DMS153 treated with DMSO at 0.1 percent for 48 hours (cell line): ENCODE results near the gene TM7SF2.
"Not testable (repeated sequence)": the region's sequence is repeated elsewhere in the genome, so short reads cannot be mapped to it uniquely, and the experiment has no call there.

Source experiments
- DNase-seq: peaks from one replicate; lab custom pipeline; 2025; ENCODE audit not compliant: unreplicated experiment; lab: John Stamatoyannopoulos, UW

TM7SF2 gene

DNA sequence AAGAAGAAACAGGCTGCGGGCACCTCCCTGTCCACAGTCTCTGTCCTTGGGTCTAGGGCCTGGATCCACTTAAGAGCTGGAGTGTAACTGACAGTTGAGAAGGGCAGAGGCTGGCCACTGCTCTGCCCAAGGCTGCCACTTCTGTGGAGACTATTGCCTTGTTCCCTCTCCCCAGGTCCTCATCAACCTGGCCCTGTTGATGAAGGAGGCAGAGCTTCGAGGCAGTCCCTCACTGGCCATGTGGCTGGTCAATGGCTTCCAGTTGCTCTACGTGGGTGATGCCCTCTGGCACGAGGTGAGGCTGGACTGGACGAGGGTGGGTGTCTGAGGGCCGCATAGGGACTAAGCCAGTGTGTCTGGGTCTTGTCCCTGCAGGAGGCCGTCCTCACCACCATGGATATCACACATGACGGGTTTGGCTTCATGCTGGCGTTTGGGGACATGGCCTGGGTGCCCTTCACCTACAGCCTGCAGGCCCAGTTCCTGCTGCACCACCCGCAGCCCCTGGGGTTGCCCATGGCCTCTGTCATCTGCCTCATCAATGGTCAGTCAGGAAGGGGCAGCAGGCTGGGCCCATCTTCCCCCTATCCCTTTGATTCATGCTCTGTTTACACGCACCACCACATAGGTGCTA, 3.0 kb downstream of the TM7SF2 start:
- DNase-seq, result no peak

DNA sequence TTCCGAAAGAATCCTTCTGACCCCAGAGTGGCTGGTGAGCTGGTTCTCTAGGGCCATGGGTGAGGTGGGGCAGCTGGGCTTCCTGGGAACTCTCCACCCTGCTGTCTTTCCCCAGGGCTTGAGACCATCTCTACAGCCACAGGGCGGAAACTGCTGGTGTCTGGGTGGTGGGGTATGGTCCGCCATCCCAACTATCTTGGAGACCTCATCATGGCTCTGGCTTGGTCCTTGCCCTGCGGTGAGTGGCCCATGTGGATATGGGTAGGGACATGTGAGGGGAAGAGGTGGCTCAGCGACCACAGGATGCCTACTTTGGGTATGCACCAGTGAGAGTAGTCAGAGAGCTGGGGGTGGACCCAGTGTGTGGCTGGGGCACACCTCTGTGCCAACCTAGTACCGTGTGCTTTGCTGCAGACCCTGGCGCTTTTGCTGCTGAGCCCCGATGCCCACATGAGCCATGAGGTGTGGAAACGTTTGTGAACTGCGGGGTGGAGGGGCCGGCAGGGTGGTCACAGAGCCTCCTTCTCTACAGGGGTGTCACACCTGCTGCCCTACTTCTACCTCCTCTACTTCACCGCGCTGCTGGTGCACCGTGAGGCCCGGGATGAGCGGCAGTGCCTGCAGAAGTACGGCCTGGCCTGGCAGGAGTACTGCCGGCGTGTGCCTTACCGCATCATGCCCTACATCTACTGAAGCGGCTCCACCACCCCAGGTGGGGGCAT, 3.9 kb downstream of the TM7SF2 start:
- no peak for DNase-seq

DNA sequence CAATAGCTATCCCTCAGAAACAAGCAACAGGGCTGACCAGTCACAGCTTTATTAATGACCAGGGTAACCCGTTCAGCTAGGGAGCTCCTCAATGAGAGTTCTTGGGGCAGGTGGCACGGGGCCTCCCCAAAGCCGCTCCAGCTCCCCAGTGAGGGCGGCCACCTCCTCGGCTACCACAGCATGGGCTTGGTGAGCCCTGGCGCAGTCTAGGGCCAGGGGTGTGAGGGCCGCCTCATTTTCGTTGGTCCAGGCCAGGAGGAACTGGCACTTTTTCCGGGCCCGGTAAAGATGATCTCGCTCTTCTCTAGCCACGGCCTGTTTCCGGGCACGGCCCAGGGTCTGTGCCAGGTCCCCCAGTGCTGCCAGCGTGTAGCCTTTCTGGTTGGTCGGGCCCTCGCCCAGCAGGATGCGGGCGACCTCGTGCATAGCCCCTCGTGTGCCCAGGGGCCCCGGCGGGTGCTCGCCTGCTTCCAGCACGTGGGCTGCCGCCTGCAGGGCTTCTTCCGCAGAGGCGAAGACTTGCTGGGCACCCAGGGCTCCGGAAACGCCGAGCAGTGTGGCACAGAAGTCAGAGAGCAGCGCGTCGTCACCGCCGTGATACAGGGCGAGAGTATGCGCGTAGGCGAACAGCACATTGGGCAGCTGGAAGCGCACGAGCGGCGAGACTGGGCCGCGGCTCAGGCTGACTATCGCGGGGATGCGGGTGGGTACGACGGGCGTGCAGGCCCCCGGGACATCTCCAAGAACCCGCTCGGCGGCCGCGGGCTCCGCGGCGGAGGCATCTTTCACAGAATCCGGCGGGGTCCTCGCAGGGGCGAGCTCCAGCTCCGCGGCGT, 4.9 kb downstream of the TM7SF2 start:
- DNase-seq, result no peak

DNA sequence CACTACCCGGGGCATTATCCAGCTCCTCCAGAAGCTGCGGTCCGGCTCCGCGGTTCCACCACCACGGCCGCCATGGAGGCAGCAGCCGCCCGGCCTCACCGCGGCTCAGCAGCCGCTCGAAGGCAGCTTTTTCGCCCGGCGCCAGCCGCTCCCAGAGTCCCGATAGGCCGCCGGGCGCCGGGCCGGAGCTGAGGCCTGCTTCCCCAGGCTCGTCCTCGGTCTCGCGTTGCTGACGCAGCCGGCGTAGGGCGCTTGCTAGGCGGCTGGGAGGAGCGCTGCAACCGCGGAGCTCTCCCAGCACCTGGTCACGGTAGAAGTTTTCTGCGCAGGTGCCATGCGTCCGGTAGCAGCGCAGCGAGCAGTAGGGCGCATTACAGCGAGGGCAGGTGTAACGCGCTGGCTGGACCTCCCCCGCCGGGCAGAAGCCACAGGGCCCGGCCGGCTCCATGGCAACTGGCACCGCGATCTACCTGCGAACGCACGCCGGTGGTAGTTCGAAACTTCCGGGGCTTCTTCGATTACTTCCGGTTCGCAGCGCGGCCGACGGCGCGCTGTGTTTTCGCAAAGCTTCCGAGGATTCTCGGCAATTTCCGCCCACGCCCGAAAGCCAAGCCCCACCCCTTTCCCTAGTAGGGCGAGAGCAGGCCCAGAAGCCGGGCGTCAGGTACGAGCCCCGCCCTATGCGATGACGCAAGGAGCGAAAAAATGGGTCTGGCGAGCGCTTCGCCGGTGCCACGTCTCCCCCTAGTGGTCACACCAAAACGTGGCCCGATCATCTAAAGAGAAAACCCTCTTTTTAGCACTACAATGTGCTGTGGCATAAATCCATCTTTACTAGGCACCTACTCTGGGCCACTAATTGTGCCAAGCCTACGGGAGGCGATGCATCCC, 5.8 kb downstream of the TM7SF2 start, which contains the start of gene ZNHIT2:
Gene ZNHIT2 (minus strand): TSS at position 496 of the 891 bp plus-strand sequence. CDS start 48 bp downstream, at position 448.
- peak; percentile 99 for DNase-seq

DNA sequence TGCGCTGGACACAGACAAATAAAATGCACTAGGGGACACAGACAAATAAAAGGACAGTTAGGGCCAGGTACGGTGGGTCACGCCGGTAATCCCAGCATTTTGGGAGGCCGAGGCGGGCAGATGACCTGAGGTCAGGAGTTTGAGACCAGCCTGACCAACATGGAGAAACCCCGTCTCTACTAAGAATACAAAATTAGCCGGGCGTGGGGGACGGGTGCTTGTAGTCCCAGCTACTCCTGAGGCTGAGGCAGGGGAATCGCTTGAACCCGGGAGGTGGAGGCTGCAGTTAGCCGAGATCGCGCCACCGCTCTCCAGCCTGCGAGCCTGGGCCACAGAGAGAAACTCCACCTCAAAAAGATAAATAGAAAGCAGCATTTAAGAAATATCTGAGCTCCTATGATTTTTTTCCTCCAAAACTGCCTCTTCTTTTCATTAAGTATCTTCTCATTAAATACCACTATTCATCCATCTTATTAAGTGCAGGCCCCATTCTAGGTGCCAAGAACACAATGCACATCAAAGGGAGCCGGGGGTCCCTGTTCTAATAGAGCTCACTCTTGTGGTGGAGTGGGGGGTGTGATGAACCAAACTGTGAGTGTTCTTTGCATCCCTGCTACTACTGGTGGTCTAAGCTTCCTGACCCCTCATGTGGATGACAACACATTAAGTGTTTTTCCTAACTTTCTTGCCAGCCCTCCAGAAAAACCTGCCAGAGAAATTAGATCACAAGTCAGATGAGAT, 6.6 kb downstream of the TM7SF2 start:
- DNase-seq, result no peak

DNA sequence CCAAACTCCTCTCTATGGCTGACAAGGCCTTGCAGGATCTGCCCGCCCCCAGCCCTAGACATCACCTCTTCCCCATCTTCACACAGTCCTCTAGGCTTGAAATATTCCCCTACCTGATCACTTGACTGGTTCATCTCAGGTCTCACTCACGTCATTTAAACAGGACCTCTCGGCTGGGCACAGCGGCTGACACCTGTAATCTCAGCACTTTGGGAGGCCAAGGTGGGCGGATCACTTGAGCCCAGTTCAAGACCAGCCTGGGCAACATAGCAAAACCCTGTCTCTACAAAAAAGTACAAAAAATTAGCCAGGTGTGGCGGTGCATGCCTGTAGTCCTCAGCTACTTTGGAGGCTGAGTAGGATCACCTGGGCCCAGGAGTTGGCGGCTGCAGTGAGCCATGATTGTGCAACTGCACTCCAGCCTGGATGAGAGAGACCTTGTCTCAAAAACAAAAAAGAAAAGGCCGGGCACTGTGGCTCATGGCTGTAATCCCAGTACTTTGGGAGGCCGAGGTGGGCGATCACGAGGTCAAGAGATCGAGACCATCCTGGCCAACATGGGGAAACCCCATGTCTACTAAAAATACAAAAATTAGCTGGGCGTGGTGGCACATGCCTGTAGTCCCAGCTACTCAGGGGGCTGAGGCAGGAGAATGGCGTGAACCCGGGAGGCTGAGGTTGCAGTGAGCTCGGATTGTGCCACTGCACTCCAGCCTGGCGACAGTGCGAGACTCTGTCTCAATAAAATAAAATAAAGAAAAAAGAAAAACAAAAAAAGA, 7.4 kb downstream of the TM7SF2 start:
- DNase-seq, result not testable (repeated sequence)

DNA sequence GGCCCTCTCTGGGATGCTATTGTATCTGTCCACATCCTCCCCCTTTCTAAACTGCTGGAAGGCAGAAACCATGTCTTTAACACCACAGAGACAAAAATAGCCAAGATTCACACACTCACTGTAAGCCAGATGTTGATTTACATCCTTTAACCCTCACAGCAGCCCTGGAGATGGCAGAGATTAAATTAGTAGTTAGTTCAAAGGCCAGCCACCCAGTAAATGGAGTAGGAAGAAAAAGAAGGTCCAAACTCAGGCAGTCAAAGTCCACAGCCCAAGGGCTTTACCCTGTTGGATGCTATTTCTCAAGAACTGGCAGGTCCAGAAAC, 8.0 kb downstream of the TM7SF2 start:
- no peak for DNase-seq

DNA sequence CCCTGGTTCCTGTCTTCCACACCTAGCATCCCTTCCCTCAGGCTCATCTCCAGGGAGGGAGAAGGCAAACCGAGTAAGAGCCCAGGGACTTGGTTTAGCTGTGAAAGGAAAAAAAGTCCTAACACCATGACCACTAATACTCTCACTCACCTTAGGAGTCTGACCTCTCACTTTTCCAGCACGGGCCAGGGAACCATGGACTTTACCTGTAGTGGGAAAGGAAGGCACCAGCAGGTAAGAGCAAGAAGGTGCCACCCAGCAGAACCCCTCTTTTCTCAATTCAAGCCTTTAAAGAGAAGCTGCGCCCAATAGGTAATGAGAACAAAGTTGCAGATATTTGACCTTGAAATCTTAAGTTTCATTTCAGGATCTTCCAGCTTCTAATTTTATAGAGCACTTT, 9.2 kb downstream of the TM7SF2 start:
- no peak for DNase-seq

DNA sequence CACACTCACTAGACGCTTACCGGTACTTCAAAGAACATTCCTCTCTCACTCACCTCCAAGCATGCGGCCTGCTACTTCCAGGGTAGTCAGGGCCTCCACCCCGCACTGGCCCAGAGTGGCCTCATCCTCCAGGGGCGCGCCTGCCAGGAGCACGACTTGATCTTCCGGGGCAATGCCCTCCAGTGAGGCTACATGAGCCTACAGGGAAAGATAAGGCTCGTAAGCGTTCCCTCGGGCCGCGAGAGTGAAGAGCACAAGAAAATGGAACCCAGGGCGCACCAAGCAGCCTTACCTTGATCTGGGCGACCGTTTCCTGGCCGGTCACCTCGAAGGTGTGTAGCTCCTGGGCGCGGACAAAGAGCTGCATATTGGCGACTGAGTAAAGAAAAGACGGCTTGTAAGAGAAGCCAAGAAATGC, 9.8 kb downstream of the TM7SF2 start:
- DNase-seq, result no peak

DNA sequence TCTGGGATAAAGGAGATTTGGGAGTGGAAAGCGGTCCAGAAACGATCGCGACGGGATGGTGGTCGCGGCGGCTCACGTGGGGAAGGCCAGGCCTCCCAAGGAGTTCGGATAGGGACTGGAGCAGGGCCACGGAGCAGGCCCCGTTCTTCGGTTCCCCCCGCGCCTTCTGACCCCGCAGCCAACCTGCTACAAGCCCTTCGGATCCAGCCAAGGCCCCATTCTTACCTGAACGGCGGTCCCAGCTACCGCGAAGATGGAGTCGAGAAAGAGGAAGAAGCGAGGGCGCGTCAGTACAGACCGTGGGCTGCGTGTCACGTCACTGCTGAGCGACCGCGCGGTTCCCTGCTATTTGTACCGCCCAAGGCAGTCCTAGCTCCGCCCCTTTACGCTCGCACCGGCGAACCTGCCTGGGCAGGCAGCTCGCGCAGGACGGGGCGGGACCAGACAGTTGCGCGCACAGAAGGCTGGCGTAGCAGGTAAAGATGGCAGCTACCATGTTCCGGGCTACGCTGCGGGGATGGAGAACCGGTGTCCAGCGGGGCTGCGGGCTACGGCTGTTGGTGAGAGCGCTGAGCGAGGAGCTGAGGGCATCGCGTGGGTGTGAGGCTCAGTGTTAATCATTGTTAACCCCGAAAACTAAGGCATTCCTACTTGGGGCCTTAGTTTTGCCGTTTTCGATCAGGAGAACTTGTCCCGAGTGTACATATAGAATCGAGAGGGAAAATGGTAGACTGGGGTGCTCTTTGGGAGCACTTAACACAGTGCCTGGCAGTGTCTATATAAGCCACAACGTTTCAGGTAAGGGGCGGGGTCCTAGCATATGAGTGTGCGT, 10.4 kb downstream of the TM7SF2 start, which contains the start of the genes FAU and MRPL49:
Gene FAU (minus strand): TSS at position 270 of the 832 bp plus-strand sequence. CDS start 321 bp downstream, outside the sequence.
Gene MRPL49 (plus strand): TSS at position 457 of the 832 bp plus-strand sequence. CDS start 26 bp downstream, at position 483.
- DNase-seq, result peak; percentile 98

DNA sequence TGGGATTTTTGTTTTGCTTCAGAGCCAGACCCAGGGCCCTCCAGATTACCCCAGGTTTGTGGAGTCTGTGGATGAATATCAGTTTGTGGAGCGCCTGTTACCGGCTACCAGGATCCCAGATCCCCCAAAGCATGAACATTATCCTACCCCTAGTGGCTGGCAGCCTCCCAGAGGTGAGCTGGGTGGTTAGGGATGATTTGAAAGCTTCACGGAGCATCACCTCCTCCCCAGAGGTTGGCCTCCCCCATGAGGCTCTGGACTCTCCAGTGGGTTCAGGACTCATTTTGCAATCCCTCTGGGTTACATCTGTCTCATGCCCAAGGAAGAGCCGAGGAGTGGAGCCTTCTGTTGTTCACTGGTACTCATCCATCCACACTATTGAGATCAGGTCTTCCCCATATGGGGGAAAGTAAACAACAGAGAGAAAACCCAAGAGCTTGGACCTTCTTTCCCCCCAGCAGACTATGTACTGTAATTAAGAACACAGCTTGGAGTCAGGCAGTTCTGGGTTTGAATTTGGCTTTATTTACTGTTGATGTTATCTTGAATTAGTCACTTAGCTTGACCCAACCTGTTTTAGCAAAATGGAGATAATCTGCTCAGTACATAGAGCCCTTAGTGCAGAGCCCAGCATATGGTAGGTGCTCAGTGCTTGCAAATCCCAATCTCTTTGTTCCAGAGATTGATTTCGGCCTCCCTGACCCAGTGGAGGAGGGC, 13.0 kb downstream of the TM7SF2 start:
- DNase-seq, result no peak

DNA sequence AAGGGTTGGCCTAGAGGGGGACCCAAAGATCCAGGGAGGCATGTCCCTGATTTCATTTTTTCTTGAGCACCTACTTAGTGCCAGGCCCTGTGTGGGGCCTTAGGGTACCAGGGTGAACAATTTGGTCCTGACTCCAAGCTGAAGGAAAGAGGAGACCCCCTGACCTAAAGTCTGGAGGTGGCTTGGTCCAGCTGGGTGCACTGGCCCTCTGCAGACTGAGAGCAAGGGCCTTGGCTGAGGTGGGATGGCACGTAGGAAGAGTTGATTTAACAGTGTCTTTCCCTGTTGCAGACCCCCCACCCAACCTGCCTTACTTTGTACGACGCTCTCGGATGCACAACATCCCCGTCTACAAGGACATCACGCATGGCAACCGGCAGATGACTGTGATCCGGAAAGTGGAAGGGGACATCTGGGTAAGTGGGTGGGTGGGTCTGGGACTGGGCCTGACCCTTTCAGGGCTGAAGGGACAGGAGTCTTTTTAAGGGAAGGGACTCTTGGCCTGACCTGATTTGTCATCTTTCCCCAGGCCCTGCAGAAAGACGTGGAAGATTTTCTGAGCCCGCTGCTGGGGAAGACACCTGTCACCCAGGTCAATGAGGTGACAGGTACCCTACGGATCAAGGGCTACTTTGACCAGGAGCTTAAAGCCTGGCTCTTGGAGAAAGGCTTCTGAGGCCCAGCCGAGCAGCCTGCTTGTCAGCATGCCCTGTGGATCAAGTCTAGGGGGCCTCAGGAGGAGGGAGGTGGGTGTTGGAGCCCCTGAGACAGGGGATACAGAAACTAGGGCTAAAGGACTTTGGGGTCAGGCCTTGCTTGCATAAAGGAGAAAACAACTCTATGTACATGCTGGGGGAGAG, 13.8 kb downstream of the TM7SF2 start:
- DNase-seq, result no peak

DNA sequence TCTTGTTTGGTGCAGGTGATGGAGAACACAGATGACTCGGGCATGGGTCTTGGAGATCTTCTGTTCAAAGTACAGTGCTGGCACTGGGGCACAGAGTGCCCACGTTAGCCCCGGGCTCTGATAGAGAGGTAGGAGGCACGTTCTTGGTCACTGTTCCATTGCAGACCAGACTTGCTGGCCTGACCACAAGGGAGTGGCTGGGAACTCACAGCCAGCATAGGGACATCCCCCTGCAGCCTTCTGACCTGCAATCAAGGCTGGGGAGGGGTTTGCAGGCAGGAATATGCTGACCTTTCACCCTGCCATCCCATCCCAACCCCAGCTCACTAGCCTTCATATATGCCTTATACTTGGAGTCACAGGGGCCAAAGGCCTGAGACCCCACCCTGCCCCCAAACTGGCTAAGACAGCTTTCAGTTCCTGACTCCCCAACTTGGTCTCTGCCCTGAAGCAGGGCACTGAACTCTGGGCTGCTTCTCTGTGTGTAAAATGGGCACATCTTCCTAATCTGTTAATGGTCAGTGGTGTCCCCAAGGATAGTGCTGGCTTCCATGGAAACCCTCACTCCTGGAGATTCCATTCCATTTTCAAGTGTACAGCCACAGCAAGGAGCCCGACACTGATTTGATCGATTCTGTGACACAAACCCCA, 15.1 kb downstream of the TM7SF2 start:
- no peak for DNase-seq

DNA sequence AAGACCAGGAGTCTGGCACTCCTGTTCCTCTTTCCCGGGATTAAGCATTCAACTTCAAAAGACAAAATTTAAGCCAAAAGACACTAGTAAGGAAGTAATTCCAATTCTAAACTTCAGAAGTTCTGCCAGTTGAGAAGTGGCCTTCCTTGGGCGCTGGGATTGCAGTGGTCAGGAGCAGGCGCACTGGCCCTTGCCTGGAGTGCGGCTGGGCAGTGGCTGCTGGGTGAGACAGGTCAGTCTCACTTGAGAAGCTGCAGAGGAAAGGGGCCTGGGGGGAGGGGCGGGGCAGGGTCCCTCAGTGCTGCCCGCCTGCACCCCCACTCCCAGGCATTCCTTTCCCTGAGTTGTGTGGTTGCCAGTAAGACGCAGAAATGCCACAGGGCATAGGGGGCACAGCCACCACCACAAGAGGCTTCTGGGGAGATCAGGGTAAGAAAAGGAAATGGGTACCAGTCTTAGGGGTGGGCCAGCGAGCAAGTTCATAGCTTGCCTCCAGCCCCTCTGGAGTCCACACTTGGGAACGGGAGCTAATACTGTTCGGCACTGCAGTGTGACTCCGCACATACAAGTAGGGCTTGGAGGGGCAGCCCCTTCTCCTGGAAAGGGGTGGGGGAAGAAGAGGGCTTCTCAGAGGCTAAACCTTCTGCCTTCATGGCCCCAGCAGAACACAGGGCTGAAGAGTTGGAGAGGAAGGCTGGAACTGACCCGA, 16.0 kb downstream of the TM7SF2 start:
- DNase-seq, result no peak
